Measurements from ENCODE around the gene PRKAR1B.

Gene PRKAR1B

DNA sequence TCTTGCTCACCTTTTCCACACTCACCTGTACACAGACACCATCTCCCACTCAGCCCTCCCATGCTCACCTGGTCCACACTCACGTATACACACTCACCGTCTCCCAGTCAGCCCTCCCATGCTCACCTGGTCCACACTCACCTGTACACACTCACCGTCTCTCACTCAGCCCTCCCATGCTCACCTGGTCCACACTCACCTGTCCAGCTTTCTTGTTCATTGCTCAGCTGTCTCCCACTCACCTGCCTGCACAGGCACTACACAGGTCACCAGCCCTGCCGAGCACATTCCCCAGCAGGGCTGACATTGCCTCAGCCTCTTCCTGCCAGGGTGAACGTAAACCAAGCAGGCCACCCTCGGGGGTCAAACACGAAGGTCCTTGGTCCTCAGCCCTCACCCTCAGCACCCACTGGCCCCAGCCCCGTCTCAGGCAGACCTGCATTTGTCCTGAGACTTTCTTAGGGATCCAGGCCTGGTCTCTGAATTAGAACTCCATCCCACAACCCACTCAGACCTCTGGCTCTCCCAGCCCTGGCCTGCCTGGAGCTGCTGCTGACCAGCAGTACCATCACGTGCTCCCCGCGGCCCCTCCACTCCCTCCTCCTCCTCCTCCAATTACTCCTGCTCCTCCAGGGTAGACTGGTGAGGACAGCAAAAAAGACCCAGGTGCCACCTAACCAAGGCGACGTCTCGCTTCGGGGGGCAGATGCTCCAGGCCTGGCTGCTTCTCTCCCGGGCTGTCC, 13.4 kb downstream of the PRKAR1B start:
- no peak for DNase-seq (ENCODE audit: low read depth)
- no peaks in the 10 kb centered on the region for H3K4me1 ChIP-seq (ENCODE audit: control insufficient read depth, insufficient read depth, low read length)
- H3K9me3 ChIP-seq (ENCODE audit: control insufficient read depth, low read length), result peaks cover 3% of the 10 kb centered on the region
- H3K4me3 ChIP-seq (ENCODE audit: low read length), result no peak overlapping the region
- H3K9ac ChIP-seq (ENCODE audit: low read length), result no peak overlapping the region
- no peaks in the 10 kb centered on the region for H3K36me3 ChIP-seq (ENCODE audit: control insufficient read depth, insufficient read depth, low read length, severe bottlenecking)
- H3K27me3 ChIP-seq (replicated peaks; ENCODE audit: control insufficient read depth, insufficient read depth, low read length), result no peaks in the 10 kb centered on the region

DNA sequence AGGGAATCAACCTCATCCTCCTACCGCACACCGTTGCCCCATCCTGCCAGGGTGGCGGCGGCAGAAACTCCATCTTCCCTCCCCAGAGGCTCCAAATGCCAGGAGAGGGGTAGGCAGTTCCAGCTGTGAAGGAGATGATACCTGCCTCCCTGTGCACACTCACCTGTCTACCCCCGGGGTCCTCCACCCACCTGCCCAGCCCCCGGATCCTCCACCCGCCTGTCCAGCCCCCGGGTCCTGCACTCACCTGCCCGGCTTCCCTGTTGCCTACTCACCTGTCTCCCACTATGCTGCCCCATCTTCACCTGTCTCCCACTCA, 14.0 kb downstream of the PRKAR1B start:
- Histone ChIP-seq H3K27me3 (replicated peaks; ENCODE audit: control insufficient read depth, insufficient read depth, low read length) (no peaks in the 10 kb centered on the region), H3K4me3 (ENCODE audit: low read length) (no peak overlapping the region), H3K9ac (ENCODE audit: low read length) (no peak overlapping the region), H3K9me3 (ENCODE audit: control insufficient read depth, low read length) (peaks cover 3% of the 10 kb centered on the region), H3K4me1 (ENCODE audit: control insufficient read depth, insufficient read depth, low read length) (no peaks in the 10 kb centered on the region), H3K36me3 (ENCODE audit: control insufficient read depth, insufficient read depth, low read length, severe bottlenecking) (no peaks in the 10 kb centered on the region)
- no peak for DNase-seq (ENCODE audit: low read depth)

DNA sequence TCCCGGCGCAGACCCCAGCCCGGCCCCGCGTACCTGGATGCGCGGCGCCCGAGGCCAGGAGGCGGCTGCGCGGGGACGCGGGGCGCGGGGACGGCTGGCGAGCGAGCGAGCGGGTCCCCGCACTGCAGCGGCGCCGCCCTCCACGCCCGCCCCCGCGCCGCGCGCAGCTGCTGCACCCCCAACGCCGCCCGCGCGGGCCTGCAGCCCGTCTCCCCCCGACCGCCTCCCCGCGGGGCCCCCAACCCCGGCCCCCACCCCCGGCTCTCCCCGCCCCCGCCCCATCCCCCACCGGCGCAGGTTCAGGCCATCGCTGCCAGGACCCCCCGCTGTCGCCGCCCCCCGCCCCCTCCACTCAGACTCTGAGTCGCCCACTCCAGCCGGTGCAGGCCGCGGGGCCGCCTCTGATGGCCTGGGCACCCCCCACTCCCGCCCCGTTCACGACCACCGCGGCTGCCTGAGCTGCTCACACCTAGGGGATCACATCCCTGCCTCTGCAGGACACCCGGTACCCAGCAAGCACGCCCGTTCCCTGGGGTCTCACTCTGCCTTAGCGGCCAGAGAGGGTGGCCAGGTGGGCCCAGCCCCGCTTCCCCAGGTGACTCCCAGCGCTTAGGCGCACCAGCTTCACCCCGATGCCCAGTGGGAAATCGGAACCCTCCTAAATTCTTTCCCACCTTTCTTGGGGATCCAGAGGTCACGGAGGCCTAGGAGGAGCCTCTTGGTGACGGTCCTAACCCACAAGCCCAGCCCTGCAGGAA, 14.5 kb downstream of the PRKAR1B start:
- peak; percentile 60 for DNase-seq (ENCODE audit: low read depth)
- no peaks in the 10 kb centered on the region for H3K9me3 ChIP-seq (ENCODE audit: control insufficient read depth, low read length)
- H3K9ac ChIP-seq (ENCODE audit: low read length), result no peak overlapping the region
- H3K27me3 ChIP-seq (replicated peaks; ENCODE audit: control insufficient read depth, insufficient read depth, low read length), result no peaks in the 10 kb centered on the region
- no peak overlapping the region for H3K4me3 ChIP-seq (ENCODE audit: low read length)
- no peaks in the 10 kb centered on the region for H3K4me1 ChIP-seq (ENCODE audit: control insufficient read depth, insufficient read depth, low read length)
- H3K36me3 ChIP-seq (ENCODE audit: control insufficient read depth, insufficient read depth, low read length, severe bottlenecking), result no peaks in the 10 kb centered on the region

DNA sequence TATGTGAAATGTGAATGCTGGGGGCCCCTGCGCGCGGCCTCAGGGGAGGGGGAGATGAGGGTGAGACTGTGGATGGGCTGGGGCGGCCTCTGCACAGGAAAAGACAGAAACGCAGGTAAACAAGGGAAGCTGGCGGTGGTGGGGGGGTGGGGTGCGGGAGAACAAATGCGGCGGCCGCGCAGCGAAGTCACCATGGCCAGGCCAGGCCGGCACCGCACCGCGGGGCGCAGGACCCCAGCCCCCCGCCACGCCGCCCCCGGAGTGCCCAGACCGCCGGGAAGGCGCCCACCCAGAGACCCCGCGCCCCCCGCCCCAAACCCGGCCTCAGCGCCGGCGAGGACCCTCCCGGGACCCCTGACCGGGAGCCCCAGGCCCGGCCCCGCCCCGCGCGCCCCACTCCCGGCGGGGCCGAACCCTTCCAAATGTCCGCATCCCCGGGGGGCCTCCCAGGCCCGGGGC, 15.1 kb downstream of the PRKAR1B start:
- H3K9me3 ChIP-seq (ENCODE audit: control insufficient read depth, low read length), result no peaks in the 10 kb centered on the region
- H3K9ac ChIP-seq (ENCODE audit: low read length), result no peak overlapping the region
- H3K27me3 ChIP-seq (replicated peaks; ENCODE audit: control insufficient read depth, insufficient read depth, low read length), result no peaks in the 10 kb centered on the region
- no peaks in the 10 kb centered on the region for H3K36me3 ChIP-seq (ENCODE audit: control insufficient read depth, insufficient read depth, low read length, severe bottlenecking)
- DNase-seq (ENCODE audit: low read depth), result no peak
- no peak overlapping the region for H3K4me3 ChIP-seq (ENCODE audit: low read length)
- H3K4me1 ChIP-seq (ENCODE audit: control insufficient read depth, insufficient read depth, low read length), result no peaks in the 10 kb centered on the region

DNA sequence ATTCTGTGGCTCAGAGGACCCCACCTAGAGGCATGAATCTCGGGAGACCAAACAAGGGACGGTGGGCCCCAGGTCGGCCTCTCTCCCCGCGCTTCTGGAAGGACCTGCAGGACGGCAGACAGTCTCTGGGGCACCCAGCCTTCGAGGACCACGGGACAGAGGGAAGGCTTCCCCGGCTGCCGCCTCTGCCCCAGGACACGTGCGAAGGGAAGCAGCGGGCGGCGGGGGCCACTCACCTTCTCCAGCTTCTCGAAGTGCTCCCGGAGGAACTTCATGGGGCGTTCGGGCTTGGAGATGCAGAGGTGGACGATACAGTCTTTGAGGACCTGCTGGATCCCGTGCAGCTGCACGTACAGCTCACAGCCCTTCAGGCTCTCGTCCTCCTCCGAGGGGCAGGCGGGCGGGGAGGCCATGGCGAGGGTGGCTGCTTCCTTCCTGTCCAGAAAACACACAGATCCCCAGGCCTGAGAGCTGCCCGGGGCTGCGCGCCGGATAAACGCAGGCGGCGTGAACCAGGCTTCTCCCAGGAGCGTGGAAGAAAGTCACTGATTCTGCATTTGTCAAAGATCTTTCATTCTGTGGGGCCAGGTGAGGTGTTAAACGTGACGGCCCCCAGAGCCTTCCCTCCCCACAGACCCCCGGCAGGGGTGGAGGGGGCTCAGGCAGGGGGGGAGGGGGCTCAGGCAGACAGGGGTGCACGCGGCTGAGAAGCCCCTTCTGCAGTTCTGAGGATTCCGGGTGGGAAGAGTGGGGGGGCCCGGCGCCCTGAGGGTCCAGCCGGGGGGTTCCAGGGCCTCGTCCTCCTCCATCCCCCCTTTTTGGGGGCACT, 15.8 kb downstream of the PRKAR1B start:
- Histone ChIP-seq H3K9me3 (ENCODE audit: control insufficient read depth, low read length) (no peaks in the 10 kb centered on the region), H3K27me3 (replicated peaks; ENCODE audit: control insufficient read depth, insufficient read depth, low read length) (no peaks in the 10 kb centered on the region), H3K9ac (ENCODE audit: low read length) (no peak overlapping the region), H3K4me1 (ENCODE audit: control insufficient read depth, insufficient read depth, low read length) (no peaks in the 10 kb centered on the region), H3K4me3 (ENCODE audit: low read length) (no peak overlapping the region), H3K36me3 (ENCODE audit: control insufficient read depth, insufficient read depth, low read length, severe bottlenecking) (no peaks in the 10 kb centered on the region)
- DNase-seq (ENCODE audit: low read depth), result no peak

DNA sequence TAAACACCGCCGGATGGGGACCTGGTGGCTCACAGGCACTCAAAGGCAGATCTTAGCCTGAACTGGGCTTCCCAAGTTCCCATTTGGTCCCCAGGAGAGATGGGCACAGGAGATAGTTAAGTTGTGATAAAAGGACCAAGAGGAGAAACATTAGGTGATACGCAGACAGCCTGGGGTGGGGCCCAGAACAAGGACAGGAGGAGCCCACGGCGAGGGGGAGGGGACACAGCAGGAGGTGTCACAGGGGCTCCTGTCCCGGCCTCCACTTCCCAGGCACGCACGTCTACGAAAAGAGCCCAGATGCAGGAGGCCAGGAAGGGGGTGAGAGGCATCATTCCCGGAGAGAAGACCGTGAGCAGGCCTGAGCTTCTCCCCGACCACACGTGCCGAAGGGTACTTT, 16.9 kb downstream of the PRKAR1B start:
- Histone ChIP-seq H3K9me3 (ENCODE audit: control insufficient read depth, low read length) (no peaks in the 10 kb centered on the region), H3K27me3 (replicated peaks; ENCODE audit: control insufficient read depth, insufficient read depth, low read length) (no peaks in the 10 kb centered on the region), H3K36me3 (ENCODE audit: control insufficient read depth, insufficient read depth, low read length, severe bottlenecking) (no peaks in the 10 kb centered on the region), H3K4me1 (ENCODE audit: control insufficient read depth, insufficient read depth, low read length) (no peaks in the 10 kb centered on the region), H3K4me3 (ENCODE audit: low read length) (no peak overlapping the region), H3K9ac (ENCODE audit: low read length) (no peak overlapping the region)
- no peak for DNase-seq (ENCODE audit: low read depth)

DNA sequence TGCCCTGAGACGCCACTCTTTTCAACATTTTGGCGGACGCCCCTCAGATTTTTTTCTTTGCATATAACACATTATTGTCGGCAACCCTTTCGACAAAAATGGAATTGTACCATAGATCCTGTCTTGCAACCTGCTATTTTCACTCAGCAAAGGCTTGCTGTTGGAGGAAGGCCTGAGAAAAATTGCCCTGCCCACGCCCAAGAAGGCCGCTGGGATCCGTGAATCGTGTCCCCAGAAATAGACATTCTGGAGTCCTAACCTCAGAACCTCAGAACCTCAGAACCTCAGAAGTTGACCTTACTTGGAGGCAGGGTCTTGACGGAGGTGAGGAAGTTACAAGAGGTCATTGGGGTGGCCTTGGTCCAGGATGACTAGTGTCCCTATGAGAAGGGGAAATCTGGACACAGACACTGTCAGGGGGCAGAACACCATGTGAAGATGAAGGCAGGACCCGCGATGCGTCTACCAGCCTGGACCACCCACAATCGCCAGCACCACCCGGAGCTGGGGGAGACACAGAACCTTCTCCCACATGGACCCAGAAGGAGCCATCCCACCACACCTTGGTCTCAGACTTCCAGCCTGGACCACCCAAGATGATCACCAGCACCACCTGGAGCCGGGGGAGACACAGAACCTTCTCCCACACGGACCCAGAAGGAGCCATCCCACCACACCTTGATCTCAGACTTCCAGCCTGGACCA, 19.6 kb downstream of the PRKAR1B start:
- Histone ChIP-seq H3K36me3 (ENCODE audit: control insufficient read depth, insufficient read depth, low read length, severe bottlenecking) (no peaks in the 10 kb centered on the region), H3K9ac (ENCODE audit: low read length) (no peak overlapping the region), H3K9me3 (ENCODE audit: control insufficient read depth, low read length) (peaks cover 5% of the 10 kb centered on the region), H3K27me3 (replicated peaks; ENCODE audit: control insufficient read depth, insufficient read depth, low read length) (no peaks in the 10 kb centered on the region), H3K4me3 (ENCODE audit: low read length) (no peak overlapping the region), H3K4me1 (ENCODE audit: control insufficient read depth, insufficient read depth, low read length) (no peaks in the 10 kb centered on the region)
- no peak for DNase-seq (ENCODE audit: low read depth)

DNA sequence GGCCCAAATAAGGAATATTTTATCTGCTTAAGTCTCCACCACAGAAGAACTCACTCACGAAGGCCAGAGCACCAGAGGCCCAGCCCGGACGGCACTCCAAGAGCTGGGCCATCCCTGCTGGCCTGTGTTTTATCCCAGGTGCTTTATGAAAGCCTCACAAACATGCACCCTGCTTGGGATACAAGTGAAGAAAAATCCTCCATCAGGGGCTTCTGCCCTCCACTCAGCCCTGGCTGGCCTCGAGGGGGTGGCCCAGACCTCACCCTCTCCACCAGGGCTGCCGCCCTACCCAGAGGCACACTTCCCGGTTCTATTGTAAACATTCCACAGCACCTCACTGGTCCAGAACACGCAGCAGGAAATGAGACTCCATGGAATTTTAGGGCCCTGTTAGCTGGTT, 20.4 kb downstream of the PRKAR1B start:
- Histone ChIP-seq H3K4me3 (ENCODE audit: low read length) (no peak overlapping the region), H3K9ac (ENCODE audit: low read length) (no peak overlapping the region), H3K9me3 (ENCODE audit: control insufficient read depth, low read length) (peaks cover 5% of the 10 kb centered on the region), H3K36me3 (ENCODE audit: control insufficient read depth, insufficient read depth, low read length, severe bottlenecking) (no peaks in the 10 kb centered on the region), H3K27me3 (replicated peaks; ENCODE audit: control insufficient read depth, insufficient read depth, low read length) (no peaks in the 10 kb centered on the region), H3K4me1 (ENCODE audit: control insufficient read depth, insufficient read depth, low read length) (no peaks in the 10 kb centered on the region)
- DNase-seq (ENCODE audit: low read depth), result no peak

DNA sequence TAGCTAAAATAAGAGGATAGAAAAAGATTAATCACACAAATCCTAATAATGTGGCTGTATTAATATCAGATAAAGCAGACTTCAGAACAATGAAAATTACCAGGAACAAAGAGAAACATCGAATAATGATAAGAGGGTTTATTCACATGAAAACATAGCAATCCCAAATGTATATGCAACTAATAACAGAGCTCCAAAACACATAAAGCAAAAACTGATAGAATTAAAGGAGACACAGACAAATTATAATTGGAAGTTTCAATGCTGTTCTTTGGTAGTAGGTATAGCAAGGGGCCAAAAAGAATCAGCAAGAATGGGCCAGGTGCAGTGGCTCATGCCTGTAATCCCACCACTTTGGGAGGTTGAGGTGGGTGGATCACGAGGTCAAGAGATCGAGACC, 24.0 kb downstream of the PRKAR1B start:
- no peaks in the 10 kb centered on the region for H3K4me1 ChIP-seq (ENCODE audit: control insufficient read depth, insufficient read depth, low read length)
- no peak overlapping the region for H3K9ac ChIP-seq (ENCODE audit: low read length)
- H3K9me3 ChIP-seq (ENCODE audit: control insufficient read depth, low read length), result peaks cover 5% of the 10 kb centered on the region
- no peak for DNase-seq (ENCODE audit: low read depth)
- H3K36me3 ChIP-seq (ENCODE audit: control insufficient read depth, insufficient read depth, low read length, severe bottlenecking), result no peaks in the 10 kb centered on the region
- no peaks in the 10 kb centered on the region for H3K27me3 ChIP-seq (replicated peaks; ENCODE audit: control insufficient read depth, insufficient read depth, low read length)
- no peak overlapping the region for H3K4me3 ChIP-seq (ENCODE audit: low read length)

DNA sequence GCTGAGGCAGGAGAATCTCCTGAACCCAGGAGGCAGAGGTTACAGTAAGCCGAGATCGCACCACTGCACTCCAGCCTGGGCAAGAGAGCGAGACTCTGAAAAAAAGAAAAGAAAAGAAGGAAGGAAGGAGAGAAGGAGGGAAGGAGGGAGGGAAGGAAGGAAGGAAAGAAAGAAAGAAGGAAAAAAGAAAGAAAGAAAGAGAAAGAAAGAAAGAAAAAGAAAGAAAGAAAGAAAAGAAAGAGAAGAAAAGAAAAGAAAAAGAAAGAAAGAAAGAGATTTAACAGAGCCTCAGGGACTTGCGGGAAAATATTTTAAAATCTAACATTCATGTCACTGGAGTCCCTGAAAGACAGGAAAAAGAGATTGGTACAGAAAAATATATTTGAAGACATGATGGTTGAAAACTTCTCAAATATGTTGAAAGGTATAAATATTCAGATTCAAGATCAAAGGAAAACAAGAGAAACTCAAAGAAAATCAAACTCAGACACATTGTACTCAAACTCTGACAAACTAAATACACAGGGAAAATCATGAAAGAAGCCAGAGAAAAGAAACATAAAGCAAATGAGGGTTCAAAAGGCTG, 25.9 kb downstream of the PRKAR1B start:
- peaks cover 5% of the 10 kb centered on the region for H3K9me3 ChIP-seq (ENCODE audit: control insufficient read depth, low read length)
- H3K36me3 ChIP-seq (ENCODE audit: control insufficient read depth, insufficient read depth, low read length, severe bottlenecking), result no peaks in the 10 kb centered on the region
- H3K4me1 ChIP-seq (ENCODE audit: control insufficient read depth, insufficient read depth, low read length), result no peaks in the 10 kb centered on the region
- H3K9ac ChIP-seq (ENCODE audit: low read length), result no peak overlapping the region
- H3K4me3 ChIP-seq (ENCODE audit: low read length), result no peak overlapping the region
- H3K27me3 ChIP-seq (replicated peaks; ENCODE audit: control insufficient read depth, insufficient read depth, low read length), result no peaks in the 10 kb centered on the region
- no peak for DNase-seq (ENCODE audit: low read depth)

Data from adipocyte (in vitro differentiated cells).